Colonic mucosa (tissue), 4 donors: ENCODE data around the gene CPNE7. TPM values are rescaled to one million over a fixed set of nuclear protein-coding genes. Genes with fewer than 3 reads are reported as not detected.

ENCODE experiments used
- DNase-seq: peaks from one replicate; pipeline ENCODE4 v3.0.0-alpha.2; 2020
- H3K27ac ChIP-seq: fragments of 200-600 bp; one replicate; pipeline ENCODE4 v1.8.0; 2021
- H3K27me3 ChIP-seq: fragments of 200-600 bp; one replicate; pipeline ENCODE4 v1.8.0; 2021
- H3K36me3 ChIP-seq: fragments of 200-600 bp; one replicate; pipeline ENCODE4 v1.8.0; 2021
- H3K4me1 ChIP-seq: fragments of 200-600 bp; one replicate; pipeline ENCODE4 v1.8.0; 2021; ENCODE audit warnings: mild to moderate bottlenecking
- H3K4me3 ChIP-seq: fragments of 200-600 bp; one replicate; pipeline ENCODE4 v1.8.0; 2021
- H3K9ac ChIP-seq, 2 donors: one replicate each; pipeline ENCODE4 v1.7.0; 2013; ENCODE audit warnings: control low read depth in 2 of 2, low read depth in 2 of 2, low read length in 2 of 2
- H3K9me3 ChIP-seq: fragments of 200-600 bp; one replicate; pipeline ENCODE4 v1.8.0; 2021
- CTCF ChIP-seq: fragments of 200-600 bp; IDR thresholded peaks from one replicate; pipeline ENCODE4 v1.8.0; 2022; ENCODE audit warnings: antibody characterized with exemption, mild to moderate bottlenecking
- intact Hi-C: fragments of 100-400 bp; cut with DNase I; formaldehyde crosslinking; loops from one replicate; pipeline ENCODE4 v1.14.1; 2022
- total RNA-seq, 2 donors: library from RNA; stranded (reverse); fragmentation: NEBNext Ultra II Directional in 1 of 2; extraction: Animal tissue kit (Norgen Biotek cat#: 25700) in 1 of 2; gene quantifications; one replicate each; pipeline ENCODE4 v1.2.1, GENCODE V29; 2021
- donor health status: healthy.
- donor health status: DM: no; HTN: no; CAD: no.
- donor health status: DM: no; HTN: no; CAD: no.

Gene CPNE7
- total RNA-seq, 2 donors from 2014 or later = 0.19 to 1.6 TPM

GRCh38 chr16:89554343-89554742 lies 21.2 kb upstream of the CPNE7 start:
- intact Hi-C loops = loop anchor here (10.0 kb wide), 1 partner anchor 220 kb away; no protein-coding TSS in a partner anchor

GRCh38 chr16:89555265-89555664 lies 20.3 kb upstream of the CPNE7 start:
- no peak for DNase-seq
- no peak overlapping the region for H3K4me3 ChIP-seq
- TF ChIP-seq CTCF = no peak
- H3K27ac ChIP-seq = no peak overlapping the region
- no peak overlapping the region for H3K9ac ChIP-seq
- H3K9me3 ChIP-seq = no peaks in the 10 kb centered on the region
- intact Hi-C loops = loop anchor here (10.0 kb wide), 1 partner anchor 220 kb away; no protein-coding TSS in a partner anchor
- no peaks in the 10 kb centered on the region for H3K4me1 ChIP-seq
- H3K36me3 ChIP-seq = peaks cover 8% of the 10 kb centered on the region
- no peaks in the 10 kb centered on the region for H3K27me3 ChIP-seq

More at GRCh38 chr16:89554343-89554742, 21.2 kb upstream of the CPNE7 start:
- Histone ChIP-seq H3K4me1 (no peaks in the 10 kb centered on the region), H3K27ac (no peak overlapping the region), H3K9me3 (no peaks in the 10 kb centered on the region), H3K27me3 (no peaks in the 10 kb centered on the region), H3K4me3 (no peak overlapping the region), H3K36me3 (peaks cover 8% of the 10 kb centered on the region), H3K9ac (no peak overlapping the region)
- DNase-seq = no peak
- no peak for TF ChIP-seq CTCF

GRCh38 chr16:89555780-89556179 lies 19.8 kb upstream of the CPNE7 start:
- no peak overlapping the region for H3K27ac ChIP-seq
- DNase-seq = no peak
- no peak overlapping the region for H3K9ac ChIP-seq
- TF ChIP-seq CTCF = no peak
- intact Hi-C loops = loop anchor here (10.0 kb wide), 1 partner anchor 221 kb away; no protein-coding TSS in a partner anchor
- no peaks in the 10 kb centered on the region for H3K27me3 ChIP-seq
- no peaks in the 10 kb centered on the region for H3K4me1 ChIP-seq
- H3K36me3 ChIP-seq = peaks cover 8% of the 10 kb centered on the region
- H3K4me3 ChIP-seq = no peak overlapping the region
- no peaks in the 10 kb centered on the region for H3K9me3 ChIP-seq

GRCh38 chr16:89556750-89557689 lies 18.5 kb upstream of the CPNE7 start:
- peak; percentile 70 for TF ChIP-seq CTCF
- Histone ChIP-seq H3K27ac (no peak overlapping the region), H3K9ac (no peak overlapping the region), H3K4me1 (no peaks in the 10 kb centered on the region), H3K27me3 (no peaks in the 10 kb centered on the region), H3K9me3 (no peaks in the 10 kb centered on the region), H3K4me3 (no peak overlapping the region), H3K36me3 (peaks cover 4% of the 10 kb centered on the region)
- DNase-seq = peak; percentile 89
- intact Hi-C loops = loop anchor here (10.0 kb wide), 1 partner anchor 222 kb away; no protein-coding TSS in a partner anchor

GRCh38 chr16:89557690-89558490 lies 17.7 kb upstream of the CPNE7 start:
- no peak for DNase-seq
- Histone ChIP-seq H3K4me1 (no peaks in the 10 kb centered on the region), H3K27me3 (no peaks in the 10 kb centered on the region), H3K4me3 (no peak overlapping the region), H3K36me3 (peaks cover 5% of the 10 kb centered on the region), H3K9ac (no peak overlapping the region), H3K9me3 (no peaks in the 10 kb centered on the region), H3K27ac (no peak overlapping the region)
- intact Hi-C loops = loop anchor here (10.0 kb wide), 1 partner anchor 223 kb away; no protein-coding TSS in a partner anchor
- TF ChIP-seq CTCF = peak; percentile 15
